Testis (tissue), 3 donors: Measurements from ENCODE around the gene CYTH4. TPM values are rescaled to one million over a fixed set of nuclear protein-coding genes. Genes with fewer than 3 reads are reported as not detected.

ENCODE experiments used
- DNase-seq: peaks from one replicate; pipeline ENCODE4 v3.0.0-alpha.2; 2019
- H3K27ac ChIP-seq, 2 donors: fragments of 200-600 bp; sonication (generic); one replicate each; pipeline ENCODE4 v1.5.1; 2019
- H3K27me3 ChIP-seq: fragments of 200-600 bp; sonication (generic); one replicate; pipeline ENCODE4 v1.5.1; 2019
- H3K36me3 ChIP-seq: fragments of 200-600 bp; sonication (generic); one replicate; pipeline ENCODE4 v1.5.1; 2017; ENCODE audit warnings: low read depth; ENCODE audit errors: missing control alignments
- H3K4me1 ChIP-seq: fragments of 200-600 bp; sonication (generic); one replicate; pipeline ENCODE4 v1.5.1; 2019
- H3K4me3 ChIP-seq, 2 donors: fragments of 200-600 bp; sonication (generic); one replicate each; pipeline ENCODE4 v1.5.1; 2017 to 2019
- H3K9me3 ChIP-seq: fragments of 200-600 bp; sonication (generic); one replicate; pipeline ENCODE4 v1.5.1; 2017
- CTCF ChIP-seq, 3 experiments: fragments of 450-650 bp in 2 of 3; fragments of 200-600 bp in 1 of 3; sonication (generic) in 1 of 3; IDR thresholded peaks; one replicate each; pipeline ENCODE4 v1.5.1; 2016 to 2019; ENCODE audit warnings: antibody characterized with exemption in 3 of 3, mild to moderate bottlenecking in 2 of 3, moderate library complexity in 1 of 3
- POLR2A ChIP-seq: fragments of 450-650 bp; IDR thresholded peaks from one replicate; pipeline ENCODE4 v1.6.1; 2017; ENCODE audit warnings: antibody characterized with exemption, mild to moderate bottlenecking, moderate library complexity
- WGBS, 2 donors: methylation state at CpG; one replicate each; pipeline ENCODE4 v1.1.5; 2018; 5-methylcytosine and 5-hydroxymethylcytosine counted together
- intact Hi-C: fragments of 100-400 bp; cut with DNase I; formaldehyde crosslinking; loops from one replicate; pipeline ENCODE4 v1.15.1; 2023; ENCODE audit warnings: low total_unique reads
- polyA plus RNA-seq: library from polyadenylated mRNA; stranded (reverse); fragments of 350-450 nt; fragmentation: Illumina TruSeq; extraction: RNeasy Lipid Tissue Mini Kit (QIAGEN cat#74804); gene quantifications from one replicate; pipeline ENCODE4 v1.2.3, GENCODE V29; 2014; ENCODE audit warnings: low read depth, low replicate concordance; ENCODE audit not compliant: insufficient read depth
- total RNA-seq, 2 donors: library from RNA; depleted of rRNA; stranded (reverse); fragments of >200 nt; gene quantifications; one replicate each; pipeline ENCODE4 v1.2.3, GENCODE V29; 2016

CYTH4 gene
- total and polyA plus RNA-seq, 3 donors from 2014 or later: 2.7 to 7.2 (median 6.8) TPM

- Histone ChIP-seq H3K27ac (no peak overlapping the region), H3K9me3 (no peaks in the 10 kb centered on the region), H3K4me1 (no peaks in the 10 kb centered on the region), H3K27me3 (no peaks in the 10 kb centered on the region), H3K36me3 (no peaks in the 10 kb centered on the region), H3K4me3 (no peak overlapping the region)
- intact Hi-C loops: no loop called here
- TF ChIP-seq POLR2A (no peak), CTCF (IDR thresholded peaks at IDR 0.05) (no peak)
- no peak for DNase-seq
- 86 to 90% methylated on average over 9 to 10 of the region's 10 CpGs for WGBS, 2 donors
Measured at GRCh38 chr22:37287550-37287951, 5.2 kb downstream of the CYTH4 start.

- no peaks in the 10 kb centered on the region for H3K4me1 ChIP-seq
- 92 to 94% methylated on average over 7 of the region's 7 CpGs for WGBS, 2 donors
- no peaks in the 10 kb centered on the region for H3K9me3 ChIP-seq
- intact Hi-C loops: no loop called here
- DNase-seq: no peak
- TF ChIP-seq CTCF (IDR thresholded peaks at IDR 0.05) (no peak), POLR2A (no peak)
- H3K27ac ChIP-seq: no peak overlapping the region
- H3K36me3 ChIP-seq: no peaks in the 10 kb centered on the region
- no peaks in the 10 kb centered on the region for H3K27me3 ChIP-seq
- no peak overlapping the region for H3K4me3 ChIP-seq
Measured at GRCh38 chr22:37288521-37288920, 6.2 kb downstream of the CYTH4 start.

GRCh38 chr22:37289156-37289735 lies 6.9 kb downstream of the CYTH4 start:
- intact Hi-C loops: no loop called here
- no peaks in the 10 kb centered on the region for H3K27me3 ChIP-seq

GRCh38 chr22:37290737-37291136 lies 8.4 kb downstream of the CYTH4 start:
- no peak for DNase-seq
- Histone ChIP-seq H3K27me3 (no peaks in the 10 kb centered on the region), H3K36me3 (no peaks in the 10 kb centered on the region), H3K27ac (no peak overlapping the region), H3K9me3 (no peaks in the 10 kb centered on the region), H3K4me1 (no peaks in the 10 kb centered on the region), H3K4me3 (no peak overlapping the region)
- WGBS, 2 donors: 74 to 80% methylated on average over 7 of the region's 7 CpGs
- intact Hi-C loops: no loop called here
- TF ChIP-seq POLR2A: no peak
- TF ChIP-seq CTCF (IDR thresholded peaks at IDR 0.05): no peak

More at GRCh38 chr22:37289156-37289735, 6.9 kb downstream of the CYTH4 start:
- Histone ChIP-seq H3K9me3 (no peaks in the 10 kb centered on the region), H3K4me3 (no peak overlapping the region), H3K36me3 (no peaks in the 10 kb centered on the region), H3K4me1 (no peaks in the 10 kb centered on the region), H3K27ac (no peak overlapping the region)
- no peak for DNase-seq
- TF ChIP-seq CTCF (IDR thresholded peaks at IDR 0.05) (no peak), POLR2A (no peak)
- 87 to 90% methylated on average over 7 of the region's 7 CpGs for WGBS, 2 donors
